CD4-positive, alpha-beta T cell treated with Interleukin-17A for 4 hours (primary cell): ENCODE measurements around the gene PTPN7.

Experiments
- DNase-seq: peaks from one replicate; pipeline ENCODE4 v3.0.0-alpha.2; 2020; ENCODE audit warnings: mixed read lengths

PTPN7 gene

GRCh38 chr1:202105571-202106339 lies 54.6 kb downstream of the PTPN7 start:
- no peak for DNase-seq

- no peak for DNase-seq
Measured at GRCh38 chr1:202104073-202104472, 56.3 kb downstream of the PTPN7 start.

DNA sequence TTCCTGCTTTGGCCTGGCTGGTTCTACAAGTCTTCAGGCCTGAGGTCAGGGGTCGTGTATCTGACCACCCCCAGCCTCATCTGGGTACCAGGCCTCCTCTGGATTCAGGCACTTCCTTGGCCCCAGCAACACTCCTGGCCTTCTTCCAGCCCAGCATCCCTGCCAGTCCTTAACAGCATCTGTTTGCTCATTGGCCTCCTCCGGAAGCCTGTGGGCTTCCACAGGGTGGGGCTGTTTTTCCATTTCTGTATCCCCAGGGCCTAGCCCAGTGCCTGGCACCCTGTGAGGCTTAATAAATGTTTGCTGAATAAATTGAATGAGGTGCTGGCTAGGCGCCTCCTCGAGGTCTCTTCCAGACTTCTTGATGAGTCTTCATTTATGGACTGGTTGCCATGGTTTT lies 59.2 kb downstream of the PTPN7 start:
- DNase-seq: no peak
